D721Med (cell line): ENCODE measurements around the gene PRDM5.

ENCODE experiments used
- DNase-seq: peaks from one replicate; pipeline ENCODE4 v3.0.0; 2011; ENCODE audit warnings: low spot score; ENCODE audit not compliant: insufficient read length
- FAIRE-seq: peaks from 2 replicates; lab custom pipeline; 2011; peaks lifted over from hg19 to GRCh38; lab: Jason Lieb, UNC
- TF ChIP-seq, protein P1 (sequence below): IDR thresholded peaks from 2 replicates; pipeline ENCODE4 v1.5.1; 2012; ENCODE audit warnings: mild to moderate bottlenecking, control low read depth; ENCODE audit not compliant: insufficient read depth; ENCODE audit errors: missing control alignments

Gene PRDM5

DNA sequence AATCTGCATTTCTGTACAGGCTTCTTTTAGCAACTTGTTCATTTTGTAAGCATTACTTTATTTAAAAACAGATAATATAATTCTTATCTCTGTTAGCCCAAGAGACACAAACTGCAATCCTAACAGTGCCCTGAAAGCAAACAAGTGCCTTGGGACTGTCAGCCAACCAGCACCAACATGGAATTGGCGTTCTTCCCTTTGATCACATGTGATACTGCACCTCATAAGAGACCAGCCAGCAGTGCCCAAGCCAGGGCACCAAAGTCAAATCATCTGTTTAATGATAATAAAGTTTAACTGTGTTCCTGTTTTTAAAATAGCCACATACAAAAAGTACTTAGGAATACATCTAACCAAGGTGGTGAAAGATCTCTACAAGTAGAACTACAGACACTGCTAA lies 223.2 kb downstream of the PRDM5 start:
- TF ChIP-seq, protein P1, sequence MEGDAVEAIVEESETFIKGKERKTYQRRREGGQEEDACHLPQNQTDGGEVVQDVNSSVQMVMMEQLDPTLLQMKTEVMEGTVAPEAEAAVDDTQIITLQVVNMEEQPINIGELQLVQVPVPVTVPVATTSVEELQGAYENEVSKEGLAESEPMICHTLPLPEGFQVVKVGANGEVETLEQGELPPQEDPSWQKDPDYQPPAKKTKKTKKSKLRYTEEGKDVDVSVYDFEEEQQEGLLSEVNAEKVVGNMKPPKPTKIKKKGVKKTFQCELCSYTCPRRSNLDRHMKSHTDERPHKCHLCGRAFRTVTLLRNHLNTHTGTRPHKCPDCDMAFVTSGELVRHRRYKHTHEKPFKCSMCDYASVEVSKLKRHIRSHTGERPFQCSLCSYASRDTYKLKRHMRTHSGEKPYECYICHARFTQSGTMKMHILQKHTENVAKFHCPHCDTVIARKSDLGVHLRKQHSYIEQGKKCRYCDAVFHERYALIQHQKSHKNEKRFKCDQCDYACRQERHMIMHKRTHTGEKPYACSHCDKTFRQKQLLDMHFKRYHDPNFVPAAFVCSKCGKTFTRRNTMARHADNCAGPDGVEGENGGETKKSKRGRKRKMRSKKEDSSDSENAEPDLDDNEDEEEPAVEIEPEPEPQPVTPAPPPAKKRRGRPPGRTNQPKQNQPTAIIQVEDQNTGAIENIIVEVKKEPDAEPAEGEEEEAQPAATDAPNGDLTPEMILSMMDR, result no peak
- FAIRE-seq, result no peak
- DNase-seq, result no peak

DNA sequence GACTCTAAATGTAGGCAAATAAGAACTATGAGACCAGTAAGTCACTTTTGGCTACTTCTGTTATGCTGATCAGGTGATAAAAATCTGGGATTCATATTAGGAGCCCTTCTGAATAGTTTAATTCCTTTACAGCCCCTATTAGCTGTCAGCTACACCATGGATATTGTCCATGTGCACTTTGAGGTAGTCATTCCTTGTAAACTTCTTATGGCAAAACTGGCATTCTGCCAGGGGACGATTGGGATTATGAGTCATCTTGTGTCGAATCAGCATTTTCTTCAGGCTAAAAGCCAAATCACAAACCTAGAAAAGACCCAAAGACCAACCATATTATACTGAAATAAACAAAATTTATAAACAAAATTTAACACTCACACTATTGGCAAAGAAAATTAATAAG lies 227.6 kb downstream of the PRDM5 start:
- DNase-seq (no peak), FAIRE-seq (no peak)
- TF ChIP-seq, protein P1, result no peak

DNA sequence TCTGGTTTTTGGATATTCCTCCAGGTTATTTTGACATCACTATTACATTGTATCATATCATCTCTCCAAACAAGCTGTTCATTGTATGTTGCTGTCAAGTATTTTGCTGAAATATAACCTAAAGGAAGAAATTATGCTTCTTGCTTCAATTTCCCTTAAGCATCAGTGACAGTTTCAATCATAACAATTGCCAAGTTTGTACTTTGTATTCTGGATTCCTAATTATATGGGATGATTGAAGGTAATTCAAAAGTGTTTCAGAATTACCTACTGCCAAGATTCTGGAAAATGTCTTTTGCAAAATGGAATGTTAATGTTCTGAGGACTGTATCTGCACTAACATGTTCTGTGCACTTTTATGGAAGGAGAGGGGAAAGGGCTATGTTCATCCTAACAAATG lies 228.7 kb downstream of the PRDM5 start:
- FAIRE-seq (peak; percentile 51), DNase-seq (no peak)
- TF ChIP-seq, protein P1, result no peak

DNA sequence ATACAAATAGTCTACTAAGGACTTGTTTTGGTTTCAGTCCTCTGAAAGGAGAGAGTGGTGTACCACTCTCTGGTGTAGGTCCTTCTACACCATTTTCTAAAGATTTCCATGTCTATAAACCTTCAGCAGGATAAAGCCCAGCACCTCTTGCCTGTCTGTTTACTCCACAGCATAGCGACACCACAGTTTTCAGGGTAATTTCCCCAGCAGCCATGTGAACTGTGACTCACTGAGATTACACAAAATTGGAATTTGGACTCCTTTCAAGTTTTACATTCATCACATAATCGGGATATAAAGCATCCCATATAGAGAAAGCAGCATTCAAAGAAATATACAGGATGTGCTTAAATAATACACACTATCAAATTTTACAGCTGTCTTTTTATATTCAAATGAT lies 229.6 kb downstream of the PRDM5 start:
- DNase-seq (no peak), FAIRE-seq (no peak)
- TF ChIP-seq, protein P1, result no peak

DNA sequence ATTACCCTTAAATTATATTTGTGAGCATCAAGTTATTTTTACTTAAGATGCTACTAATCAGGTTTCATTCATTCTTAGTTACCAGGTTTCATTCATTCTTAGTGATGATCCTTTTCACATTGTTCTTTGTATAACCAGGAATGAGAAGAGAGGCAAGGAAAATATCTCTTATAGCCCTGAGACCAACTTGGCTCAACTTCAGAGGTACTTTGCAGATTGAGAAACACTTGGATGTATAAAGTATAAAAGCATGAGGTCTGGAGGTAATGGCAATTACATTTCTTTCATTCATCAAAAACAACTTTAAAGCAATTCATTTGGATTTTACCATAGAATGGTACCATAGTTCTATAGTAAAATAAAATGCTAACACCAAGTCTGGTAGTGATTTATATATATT lies 231.0 kb downstream of the PRDM5 start:
- TF ChIP-seq, protein P1, result no peak
- DNase-seq, result no peak
- no peak for FAIRE-seq

DNA sequence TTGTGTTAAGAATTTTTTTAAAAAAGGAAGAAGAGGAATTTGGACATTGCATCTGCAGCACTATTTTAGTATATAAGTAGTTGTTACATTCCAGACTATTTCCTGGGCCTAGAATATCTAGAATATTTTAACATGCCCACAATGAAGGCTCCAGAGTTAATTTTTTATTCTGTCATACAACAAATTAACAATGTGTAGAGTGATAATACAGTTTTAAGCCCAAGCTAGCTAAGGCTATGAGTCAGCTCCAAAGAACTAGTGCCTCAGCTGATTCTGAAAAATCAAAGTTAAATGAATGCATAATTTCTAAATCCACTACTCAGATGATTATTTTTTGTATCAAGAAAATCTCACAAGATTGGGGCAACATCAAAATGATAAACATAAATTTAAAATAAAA lies 231.4 kb downstream of the PRDM5 start:
- no peak for FAIRE-seq
- DNase-seq, result no peak
- TF ChIP-seq, protein P1, result no peak

DNA sequence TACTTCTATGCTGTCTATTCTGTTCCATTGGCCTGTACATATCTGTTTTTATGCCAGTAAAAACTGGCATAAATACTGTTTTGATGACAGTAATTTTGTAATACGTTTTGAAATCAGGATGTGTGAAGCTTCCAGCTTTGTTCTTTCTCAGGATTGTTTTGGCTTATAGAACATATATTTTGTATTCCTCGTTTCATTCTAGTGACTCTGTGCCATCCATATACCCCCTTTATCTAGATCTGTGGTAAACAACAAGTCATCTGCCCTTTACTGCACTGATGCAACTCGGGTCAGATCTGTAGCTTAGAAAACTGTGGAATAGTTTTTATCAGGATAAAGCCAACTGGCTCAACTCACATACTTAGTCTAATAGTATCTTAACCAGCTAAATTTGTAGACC lies 233.7 kb downstream of the PRDM5 start:
- TF ChIP-seq, protein P1, result no peak
- DNase-seq, result no peak
- no peak for FAIRE-seq
